Activated B cell treated with CpG ODN at 0.5 μM for 24 hours (primary cell): ENCODE results near the gene GJA4. TPM values are rescaled to one million over a fixed set of nuclear protein-coding genes. Genes with fewer than 3 reads are reported as not detected.

Experiments used
- ATAC-seq: fragments of 200-7000 bp; cut with Tn5 transposase; one replicate; pipeline ENCODE4 v1.10.0; 2021; ENCODE audit warnings: low read depth, mild to moderate bottlenecking, moderate library complexity
- CTCF ChIA-PET: fragments of 350-600 bp; sonication (Branson Sonifier 250); formaldehyde crosslinking; loops from one replicate; lab custom pipeline; 2021; ENCODE audit warnings: antibody characterized with exemption; lab: Charles Lee
- POLR2A ChIA-PET: fragments of 350-600 bp; sonication (Branson Sonifier 250); formaldehyde crosslinking; loops from one replicate; lab custom pipeline; 2021; ENCODE audit warnings: antibody characterized with exemption; lab: Charles Lee
- DNase-seq: peaks from one replicate; pipeline ENCODE4 v3.0.0; 2022
- H3K27ac Mint-ChIP-seq: one replicate; pipeline ENCODE4 v1.8.0; 2020; ENCODE audit warnings: mixed read lengths
- H3K27me3 Mint-ChIP-seq: one replicate; pipeline ENCODE4 v1.8.0; 2021; ENCODE audit warnings: mixed read lengths
- H3K36me3 Mint-ChIP-seq: one replicate; pipeline ENCODE4 v1.8.0; 2021; ENCODE audit warnings: low read depth, mixed read lengths
- H3K4me1 Mint-ChIP-seq: one replicate; pipeline ENCODE4 v1.8.0; 2021; ENCODE audit warnings: mixed read lengths
- H3K4me3 Mint-ChIP-seq: one replicate; pipeline ENCODE4 v1.8.0; 2020; ENCODE audit warnings: mild to moderate bottlenecking, mixed read lengths
- H3K9me3 Mint-ChIP-seq: one replicate; pipeline ENCODE4 v1.8.0; 2020; ENCODE audit warnings: mixed read lengths
- CTCF ChIP-seq: fragments of 200-600 bp; IDR thresholded peaks from one replicate; pipeline ENCODE4 v1.8.0; 2022; ENCODE audit warnings: antibody characterized with exemption, mild to moderate bottlenecking
- intact Hi-C: fragments of 100-400 bp; cut with micrococcal nuclease; formaldehyde crosslinking; loops from one replicate; pipeline ENCODE4 v1.15.1; 2024
- total RNA-seq: library from RNA; stranded (reverse); gene quantifications from 2 replicates; pipeline ENCODE4 v1.2.3, GENCODE V29; 2022

GJA4 gene
- total RNA-seq, 1 donor from 2014 or later: not detected

GRCh38 chr1:34746785-34747637 is 45.8 kb upstream of the GJA4 start:
- ChIA-PET CTCF (no interaction called here), POLR2A (no interaction called here)
- H3K4me3 Mint-ChIP-seq: no peak overlapping the region

GRCh38 chr1:34747638-34747941 is 45.2 kb upstream of the GJA4 start:
- no peak overlapping the region for H3K4me3 Mint-ChIP-seq
- POLR2A ChIA-PET: no interaction called here
- ATAC-seq: no peak
- H3K27ac Mint-ChIP-seq: no peak overlapping the region
- no peaks in the 10 kb centered on the region for H3K4me1 Mint-ChIP-seq
- intact Hi-C loops: no loop called here
- H3K27me3 Mint-ChIP-seq: peaks cover 8% of the 10 kb centered on the region
- DNase-seq: no peak
- no peak for TF ChIP-seq CTCF
- H3K9me3 Mint-ChIP-seq: no peaks in the 10 kb centered on the region
- CTCF ChIA-PET: no interaction called here
- H3K36me3 Mint-ChIP-seq: no peaks in the 10 kb centered on the region

More at GRCh38 chr1:34746785-34747637, 45.8 kb upstream of the GJA4 start:
- Mint-ChIP-seq H3K4me1 (no peaks in the 10 kb centered on the region), H3K27ac (no peak overlapping the region), H3K27me3 (peaks cover 8% of the 10 kb centered on the region), H3K9me3 (no peaks in the 10 kb centered on the region), H3K36me3 (no peaks in the 10 kb centered on the region)
- intact Hi-C loops: no loop called here
- DNase-seq (no peak), ATAC-seq (no peak)
- TF ChIP-seq CTCF: no peak

- no peaks in the 10 kb centered on the region for H3K9me3 Mint-ChIP-seq
- no peak for TF ChIP-seq CTCF
- ATAC-seq: no peak
- POLR2A ChIA-PET: no interaction called here
- no peak overlapping the region for H3K27ac Mint-ChIP-seq
- CTCF ChIA-PET: no interaction called here
- DNase-seq: no peak
- no peak overlapping the region for H3K4me3 Mint-ChIP-seq
- H3K36me3 Mint-ChIP-seq: no peaks in the 10 kb centered on the region
- H3K27me3 Mint-ChIP-seq: peaks cover 11% of the 10 kb centered on the region
- intact Hi-C loops: no loop called here
- H3K4me1 Mint-ChIP-seq: no peaks in the 10 kb centered on the region
Observed at GRCh38 chr1:34749992-34750391, 42.8 kb upstream of the GJA4 start.

- intact Hi-C loops: no loop called here
- Mint-ChIP-seq H3K36me3 (no peaks in the 10 kb centered on the region), H3K27me3 (peaks cover 9% of the 10 kb centered on the region), H3K9me3 (no peaks in the 10 kb centered on the region), H3K4me1 (no peaks in the 10 kb centered on the region), H3K4me3 (no peak overlapping the region), H3K27ac (no peak overlapping the region)
- ATAC-seq: no peak
- ChIA-PET CTCF (no interaction called here), POLR2A (no interaction called here)
- no peak for DNase-seq
- TF ChIP-seq CTCF: no peak
Observed at GRCh38 chr1:34750610-34751009, 42.2 kb upstream of the GJA4 start.

- Mint-ChIP-seq H3K36me3 (no peaks in the 10 kb centered on the region), H3K4me3 (no peak overlapping the region), H3K9me3 (no peaks in the 10 kb centered on the region), H3K4me1 (no peaks in the 10 kb centered on the region), H3K27ac (no peak overlapping the region), H3K27me3 (peaks cover 8% of the 10 kb centered on the region)
- ChIA-PET POLR2A (no interaction called here), CTCF (interaction anchor here (2.5 kb wide), 1 partner anchor 10 kb away, joined by 7 read pairs; no protein-coding TSS in a partner anchor)
- TF ChIP-seq CTCF: no peak
- intact Hi-C loops: no loop called here
- DNase-seq (no peak), ATAC-seq (no peak)
Observed at GRCh38 chr1:34753163-34753562, 39.6 kb upstream of the GJA4 start.
